Ovary (tissue), 9 donors: ENCODE data around the gene PCED1B. TPM values are rescaled to one million over a fixed set of nuclear protein-coding genes. Genes with fewer than 3 reads are reported as not detected.

Experiments
- DNase-seq, 5 donors: peaks; one replicate each; pipeline ENCODE4 v3.0.0-alpha.2; 2019 to 2020
- H3K27ac ChIP-seq, 2 donors: fragments of 200-600 bp; one replicate each; pipeline versions ENCODE4 v1.5.1 to v1.8.0; 2019 to 2022
- H3K27me3 ChIP-seq: fragments of 200-600 bp; one replicate; pipeline ENCODE4 v1.8.0; 2022
- H3K36me3 ChIP-seq: fragments of 200-600 bp; sonication (generic); one replicate; pipeline ENCODE4 v1.5.1; 2019
- H3K4me1 ChIP-seq: one replicate; pipeline ENCODE4 v1.8.1; 2013; ENCODE audit warnings: mild to moderate bottlenecking, moderate library complexity; ENCODE audit not compliant: insufficient read depth
- H3K4me3 ChIP-seq: fragments of 200-600 bp; sonication (generic); one replicate; pipeline ENCODE4 v1.5.1; 2017
- H3K9me3 ChIP-seq, 2 donors: fragments of 200-600 bp in 1 of 2; sonication (generic) in 1 of 2; one replicate each; pipeline versions ENCODE4 v1.5.1 to v1.8.1; 2013 to 2019; ENCODE audit warnings: mild to moderate bottlenecking in 1 of 2, moderate library complexity in 1 of 2
- CTCF ChIP-seq, 3 donors: fragments of 450-650 bp in 2 of 3; fragments of 200-600 bp in 1 of 3; IDR thresholded peaks; one replicate each; pipeline versions ENCODE4 v1.5.1 to v1.8.0; 2016 to 2022; ENCODE audit warnings: antibody characterized with exemption in 3 of 3, mild to moderate bottlenecking in 1 of 3
- EP300 ChIP-seq: sonication (generic); formaldehyde crosslinking; IDR thresholded peaks from one replicate; pipeline ENCODE4 v1.6.1; 2017; ENCODE audit warnings: antibody characterized with exemption
- POLR2A ChIP-seq: fragments of 450-650 bp; IDR thresholded peaks from one replicate; pipeline ENCODE4 v1.6.1; 2017; ENCODE audit warnings: antibody characterized with exemption, mild to moderate bottlenecking, moderate library complexity
- WGBS, 3 donors: extraction: QIAGEN DNeasy Blood & Tissue Kit in 1 of 3; methylation state at CpG; one replicate each; pipeline versions ENCODE4 v1.1.5 to v1.1.7; 2013 to 2017; 5-methylcytosine and 5-hydroxymethylcytosine counted together
- intact Hi-C, 4 donors: fragments of 100-400 bp; cut with DNase I; formaldehyde crosslinking; loops; one replicate each; pipeline versions ENCODE4 v1.11.0 to v1.15.1; 2022 to 2023
- polyA plus RNA-seq, 2 donors: library from polyadenylated mRNA; stranded (reverse); fragments of 200-250 nt in 1 of 2; fragments of 350-450 nt in 1 of 2; fragmentation: Illumina TruSeq in 1 of 2; extraction: RNeasy Lipid Tissue Mini Kit (QIAGEN cat#74804) in 1 of 2; gene quantifications; one replicate each; pipeline ENCODE4 v1.2.3, GENCODE V29; 2013 to 2014
- total RNA-seq, 7 donors: library from RNA; depleted of rRNA in 2 of 7; stranded (reverse); fragments of >200 nt in 2 of 7; fragmentation: NEBNext Ultra II Directional in 3 of 7; extraction: Animal tissue kit (Norgen Biotek cat#: 25700) in 3 of 7; gene quantifications; one replicate each; pipeline versions ENCODE4 v1.1.0 to v1.2.4, GENCODE V29; 2016 to 2023
- donor health status: DM: no; HTN: no; CAD: no; lungs with moderate emphysema.
- donor health status: DM: no; HTN: no; CAD: no.
- donor health status: Bipolar disorder and iron deficiency.
- donor health status: DM: yes; HTN: yes; CAD: no.
- donor health status: DM: no; HTN: no; CAD: no.
- donor health status: DM: yes; HTN: yes; CAD: no.

The PCED1B gene
- total and polyA plus RNA-seq, 9 donors = 9.9 to 27.2 (median 13.0) TPM

DNA sequence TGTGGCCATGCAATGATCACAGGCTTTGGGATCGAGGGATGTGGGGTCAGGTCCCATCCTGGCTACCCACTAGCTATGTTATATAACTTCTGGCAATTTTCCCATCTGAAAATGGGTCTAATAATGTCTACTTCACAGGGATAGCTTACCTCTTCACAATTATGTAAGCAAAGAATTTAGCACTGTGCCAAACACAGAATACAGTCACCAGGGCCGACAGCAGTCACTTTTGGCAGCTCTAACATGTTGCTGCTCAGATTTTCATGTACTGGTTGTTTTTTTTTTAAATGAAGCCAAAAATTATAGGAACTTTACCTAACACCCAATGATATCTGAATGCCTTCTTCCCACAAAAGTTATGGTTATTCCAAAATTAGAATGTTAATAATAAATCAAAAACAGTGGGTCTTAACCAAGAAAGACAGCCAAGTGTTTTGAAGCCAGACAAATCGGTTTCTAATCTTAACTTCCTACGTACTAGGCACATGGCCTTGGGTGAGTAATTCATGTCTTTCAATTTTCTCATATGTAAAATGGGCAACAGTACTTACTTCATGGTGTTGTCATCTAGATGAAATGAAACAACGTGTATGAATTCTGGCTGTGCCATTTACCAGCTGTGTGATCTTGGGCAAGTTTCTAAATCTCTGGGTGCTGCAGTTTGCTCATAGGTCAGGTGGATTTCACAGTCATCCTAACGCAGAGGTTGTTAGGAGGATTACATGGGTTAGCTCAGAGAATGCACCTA is 13.0 kb upstream of the PCED1B start:
- TF ChIP-seq EP300 (no peak), POLR2A (no peak), CTCF (IDR thresholded peaks at IDR 0.05) (no peak)
- no peak for DNase-seq
- 25 to 33% (median 31%) methylated on average over 6 of the region's 6 CpGs for WGBS, 3 donors
- no peaks in the 10 kb centered on the region for H3K36me3 ChIP-seq
- peak overlapping the region in 1 of 2 donors; percentile 10 for H3K27ac ChIP-seq
- no peak overlapping the region for H3K4me3 ChIP-seq
- no peaks in the 10 kb centered on the region for H3K9me3 ChIP-seq
- intact Hi-C loops = no loop called here
- H3K27me3 ChIP-seq = no peaks in the 10 kb centered on the region
- peaks cover 4% of the 10 kb centered on the region for H3K4me1 ChIP-seq

- WGBS, 3 donors = 97 to 98% (median 98%) methylated on average over 1 of the region's 1 CpG
- Histone ChIP-seq H3K27ac (no peak overlapping the region), H3K36me3 (no peaks in the 10 kb centered on the region), H3K9me3 (no peaks in the 10 kb centered on the region), H3K4me3 (no peak overlapping the region), H3K4me1 (peaks cover 4% of the 10 kb centered on the region), H3K27me3 (no peaks in the 10 kb centered on the region)
- DNase-seq = no peak
- intact Hi-C loops = no loop called here
- TF ChIP-seq EP300 (no peak), CTCF (IDR thresholded peaks at IDR 0.05) (no peak)
These were observed 12.2 kb upstream of the PCED1B start for GRCh38 chr12:47067176-47067575.

GRCh38 chr12:47067771-47068431 is 11.5 kb upstream of the PCED1B start:
- H3K9me3 ChIP-seq = no peaks in the 10 kb centered on the region
- no peaks in the 10 kb centered on the region for H3K27me3 ChIP-seq
- no peak for TF ChIP-seq CTCF (IDR thresholded peaks at IDR 0.05)
- no peak for TF ChIP-seq EP300
- no peak for TF ChIP-seq POLR2A
- no peak for DNase-seq
- intact Hi-C loops = no loop called here
- peaks cover 4% of the 10 kb centered on the region for H3K4me1 ChIP-seq
- no peak overlapping the region for H3K4me3 ChIP-seq
- WGBS, 3 donors = 69 to 79% (median 77%) methylated on average over 5 of the region's 5 CpGs
- no peaks in the 10 kb centered on the region for H3K36me3 ChIP-seq
- H3K27ac ChIP-seq = no peak overlapping the region

GRCh38 chr12:47068539-47068938 is 10.9 kb upstream of the PCED1B start:
- intact Hi-C loops = no loop called here
- Histone ChIP-seq H3K36me3 (no peaks in the 10 kb centered on the region), H3K27ac (no peak overlapping the region), H3K4me3 (no peak overlapping the region), H3K9me3 (no peaks in the 10 kb centered on the region), H3K27me3 (no peaks in the 10 kb centered on the region), H3K4me1 (peaks cover 4% of the 10 kb centered on the region)
- WGBS, 3 donors = 81 to 91% (median 89%) methylated on average over 6 of the region's 6 CpGs
- no peak for DNase-seq
- TF ChIP-seq CTCF (IDR thresholded peaks at IDR 0.05) (no peak), EP300 (no peak), POLR2A (no peak)
